Common myeloid progenitor, CD34-positive (primary cell): ENCODE data around the gene GMCL1.
A peak's percentile ranks its signal among the peaks of the same experiment; 100 is the strongest.

ENCODE experiments used
- CTCF ChIA-PET: fragments of 350-600 bp; sonication (Branson Sonifier 250); formaldehyde crosslinking; loops from one replicate; lab custom pipeline; 2021; ENCODE audit warnings: antibody characterized with exemption; lab: Charles Lee
- POLR2A ChIA-PET: fragments of 350-600 bp; sonication (Branson Sonifier 250); formaldehyde crosslinking; loops from one replicate; lab custom pipeline; 2021; ENCODE audit warnings: antibody characterized with exemption; lab: Charles Lee
- DNase-seq, 3 donors: peaks; one replicate each; pipeline versions ENCODE4 v3.0.0 to v3.0.0-alpha.2; 2013
- H3K27ac ChIP-seq, 2 experiments: 1 replicate in 1 of 2; 2 replicates in 1 of 2; pipeline ENCODE4 v1.7.0; 2013; ENCODE audit warnings: inconsistent platforms in 2 of 2, low read length in 2 of 2, mild to moderate bottlenecking in 2 of 2, low read depth in 1 of 2, moderate library complexity in 1 of 2; ENCODE audit not compliant: severe bottlenecking in 2 of 2, insufficient read depth in 1 of 2, poor library complexity in 1 of 2
- H3K27me3 ChIP-seq, 5 experiments: replicated peaks in 2 of 5; 1 replicate in 3 of 5; 2 replicates in 2 of 5; pipeline versions ENCODE4 v1.6.1 to v1.7.0; 2013; ENCODE audit warnings: low read length in 4 of 5, mild to moderate bottlenecking in 2 of 5, moderate library complexity in 2 of 5, inconsistent platforms in 1 of 5; ENCODE audit not compliant: insufficient read depth in 5 of 5, control insufficient read depth in 4 of 5
- H3K36me3 ChIP-seq, 4 experiments: 1 replicate in 2 of 4; 2 replicates in 2 of 4; pipeline versions ENCODE4 v1.6.1 to v1.7.0; 2013; ENCODE audit warnings: low read length in 3 of 4, control low read depth in 1 of 4, mild to moderate bottlenecking in 1 of 4; ENCODE audit not compliant: control insufficient read depth in 4 of 4, insufficient read depth in 4 of 4
- H3K4me1 ChIP-seq, 4 experiments: 1 replicate in 3 of 4; 2 replicates in 1 of 4; pipeline versions ENCODE4 v1.6.1 to v1.7.1; 2013; ENCODE audit warnings: low read length in 3 of 4, mild to moderate bottlenecking in 3 of 4, control low read depth in 1 of 4, inconsistent platforms in 1 of 4, moderate library complexity in 1 of 4; ENCODE audit not compliant: control insufficient read depth in 4 of 4, insufficient read depth in 4 of 4; ENCODE audit errors: control extremely low read depth in 1 of 4
- H3K4me3 ChIP-seq, 7 experiments: 1 replicate in 4 of 7; 2 replicates in 3 of 7; pipeline versions ENCODE4 v1.5.1 to v1.7.0; 2013; ENCODE audit warnings: mild to moderate bottlenecking in 7 of 7, low read length in 6 of 7, moderate library complexity in 6 of 7, inconsistent platforms in 2 of 7, low read depth in 2 of 7, control low read depth in 1 of 7; ENCODE audit not compliant: insufficient read depth in 4 of 7, control insufficient read depth in 1 of 7; ENCODE audit errors: extremely low read depth in 1 of 7
- H3K9me3 ChIP-seq, 5 experiments: 1 replicate in 4 of 5; 2 replicates in 1 of 5; pipeline versions ENCODE4 v1.6.1 to v1.7.1; 2013; ENCODE audit warnings: low read length in 4 of 5, mild to moderate bottlenecking in 2 of 5, inconsistent platforms in 1 of 5, low read depth in 1 of 5, moderate library complexity in 1 of 5; ENCODE audit not compliant: control insufficient read depth in 4 of 5, insufficient read depth in 2 of 5; ENCODE audit errors: control extremely low read depth in 1 of 5
- WGBS: methylation state at CpG from one replicate; pipeline ENCODE4 v1.1.5; 2013; ENCODE audit not compliant: insufficient coverage; 5-methylcytosine and 5-hydroxymethylcytosine counted together

GMCL1 gene

DNA sequence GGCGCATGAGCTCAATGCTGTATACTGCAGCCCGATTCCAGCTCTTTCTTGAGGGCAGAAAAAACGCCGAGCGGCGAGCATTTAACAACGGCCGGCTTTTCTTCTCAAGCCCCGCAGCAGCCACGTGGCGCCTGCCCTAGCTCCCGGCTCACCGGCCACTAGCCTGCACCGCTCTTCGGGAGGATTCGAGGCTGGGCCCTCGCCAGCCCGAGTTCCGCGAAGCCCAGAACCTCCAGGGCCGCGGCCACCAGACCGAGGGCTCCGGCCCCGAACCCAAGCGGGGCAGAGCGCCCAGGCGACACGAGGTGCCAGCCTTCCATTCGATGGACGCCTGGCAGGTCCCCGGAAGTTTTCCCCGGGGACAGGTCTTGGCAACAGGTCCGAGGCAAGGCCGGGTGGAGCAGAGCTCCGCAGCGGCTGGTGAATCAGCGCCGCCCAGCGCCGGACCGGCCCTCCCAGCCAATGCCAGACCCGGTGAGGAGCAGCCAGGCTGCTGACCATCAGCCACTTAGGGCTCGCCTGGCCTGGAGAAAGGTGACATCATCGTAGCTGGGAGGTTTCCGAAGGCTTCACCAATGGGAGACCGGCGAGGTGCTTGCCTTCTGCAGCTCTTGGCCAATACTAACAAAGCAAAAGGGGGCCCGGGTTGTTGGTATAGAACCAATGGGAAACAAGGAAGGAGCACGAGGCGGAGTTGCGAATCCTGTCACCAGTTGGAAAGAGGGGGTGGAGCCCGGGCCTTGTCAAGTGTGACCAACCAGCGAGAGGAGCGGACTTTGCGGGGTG lies 84.9 kb downstream of the GMCL1 start:
- peak overlapping the region; percentile 42 to 87 (median 78) for H3K4me3 ChIP-seq
- CTCF ChIA-PET = interaction anchor here (0.6 to 6.8 kb wide), 21 partner anchors 11 to 387 kb away, joined by 3 to 96 read pairs (median 3); partner anchors contain the start of genes C2orf42 and FAM136A
- H3K36me3 ChIP-seq = peaks cover 0 to 12% (median 6%) of the 10 kb centered on the region in 4 experiments
- peak overlapping the region; percentile 72 to 90 for H3K27ac ChIP-seq
- POLR2A ChIA-PET = interaction anchor here (0.6 to 2.4 kb wide), 18 partner anchors 10 to 379 kb away, joined by 3 to 18 read pairs (median 4); partner anchors contain the start of genes SNRNP27 and SNRPG
- DNase-seq = peak; percentile 100
- no peaks in the 10 kb centered on the region for H3K27me3 ChIP-seq
- WGBS = 0% methylated on average over 55 of the region's 56 CpGs
- H3K9me3 ChIP-seq = no peaks in the 10 kb centered on the region
- H3K4me1 ChIP-seq = peaks cover 6 to 49% (median 32%) of the 10 kb centered on the region in 4 experiments

DNA sequence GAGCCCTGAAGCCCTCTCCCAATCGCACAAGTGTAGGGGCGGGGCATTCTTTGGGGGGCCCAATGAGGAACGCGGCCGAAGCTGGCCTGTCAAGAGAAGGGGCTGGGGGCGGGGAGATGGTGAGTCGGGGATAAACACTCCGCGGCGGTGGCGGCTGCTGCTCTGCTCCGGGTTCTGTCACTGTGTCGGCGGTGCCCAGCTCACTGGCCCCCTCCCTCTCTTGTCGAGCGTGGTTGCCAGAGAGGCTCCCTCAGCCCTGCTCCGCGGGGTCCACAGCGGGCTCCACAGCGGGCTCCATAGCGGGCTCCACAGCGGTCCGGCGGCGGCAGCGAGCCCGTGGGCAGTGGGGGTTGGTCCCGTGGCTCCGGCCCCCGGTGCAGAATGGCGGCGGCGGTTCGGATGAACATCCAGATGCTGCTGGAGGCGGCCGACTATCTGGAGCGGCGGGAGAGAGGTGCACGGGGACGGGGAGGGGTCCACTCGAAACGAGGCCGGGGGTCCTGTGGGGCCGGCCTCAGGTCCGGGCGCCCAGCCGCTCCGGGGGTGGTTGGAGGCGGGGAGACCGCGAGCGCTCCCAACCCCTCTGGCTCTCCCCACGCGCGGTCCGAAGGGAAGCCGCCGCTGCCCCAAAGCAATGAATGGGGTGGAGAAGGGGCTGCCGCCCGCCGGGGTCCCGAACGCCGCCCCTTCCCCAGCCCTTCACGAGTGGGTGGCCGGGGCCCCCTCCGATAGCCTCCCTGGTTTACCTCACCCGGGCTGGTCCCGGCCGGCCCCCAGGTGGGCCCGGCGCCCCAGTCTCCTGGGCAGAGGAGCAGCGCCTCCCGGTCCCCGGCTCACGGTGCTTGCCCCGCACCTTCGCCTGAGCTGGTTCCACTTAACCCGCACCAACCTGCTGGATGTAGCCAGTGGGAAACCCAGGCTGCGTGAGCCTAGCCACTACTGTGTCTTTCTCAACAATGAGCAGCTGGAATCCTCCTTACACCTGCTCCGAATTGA lies 85.8 kb downstream of the GMCL1 start, which contains the start of gene MXD1:
MXD1 (plus strand) TSS at position 160 of the 996 bp plus-strand sequence; CDS start at position 382, 222 bp downstream.
- POLR2A ChIA-PET = interaction anchor here (0.6 to 2.4 kb wide), 22 partner anchors 9 to 378 kb away, joined by 3 to 18 read pairs (median 4); partner anchors contain the start of genes SNRNP27 and SNRPG
- peak within 1 kb of the TSS; percentile 72 to 90 for H3K27ac ChIP-seq
- peaks cover 0 to 17% (median 5%) of the 10 kb centered on the region in 4 experiments for H3K36me3 ChIP-seq
- no peak for DNase-seq
- CTCF ChIA-PET = interaction anchor here (0.6 to 6.8 kb wide), 19 partner anchors 19 to 386 kb away, joined by 3 to 96 read pairs (median 3); partner anchors contain the start of genes C2orf42 and FAM136A
- WGBS = under 1% methylated on average over 34 of the region's 81 CpGs
- peaks cover 6 to 49% (median 32%) of the 10 kb centered on the region in 4 experiments for H3K4me1 ChIP-seq
- no peaks in the 10 kb centered on the region for H3K9me3 ChIP-seq
- H3K27me3 ChIP-seq = no peaks in the 10 kb centered on the region
- H3K4me3 ChIP-seq = peak within 1 kb of the TSS; percentile 84 to 92 (median 87)

DNA sequence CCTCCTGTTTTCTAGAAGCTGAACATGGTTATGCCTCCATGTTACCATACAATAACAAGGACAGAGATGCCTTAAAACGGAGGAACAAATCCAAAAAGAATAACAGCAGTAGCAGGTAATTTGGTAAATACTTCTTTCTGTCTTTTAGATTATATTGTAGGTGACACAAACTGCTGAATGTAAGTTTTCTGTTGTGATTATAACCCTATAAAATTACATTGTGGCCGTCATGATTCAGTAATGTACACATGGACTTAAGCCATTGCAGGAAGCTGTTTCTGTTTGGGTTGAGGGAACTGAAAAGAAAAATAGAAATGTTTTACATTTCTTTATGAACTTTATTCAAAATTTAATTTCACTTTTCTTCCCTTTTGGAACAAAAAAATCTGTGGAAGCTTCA lies 86.6 kb downstream of the GMCL1 start:
- Histone ChIP-seq H3K4me3 (peak overlapping the region in 6 of 7 experiments; percentile 84 to 91 (median 86)), H3K27ac (peak overlapping the region; percentile 64 to 84), H3K4me1 (peaks cover 6 to 49% (median 32%) of the 10 kb centered on the region in 4 experiments), H3K36me3 (peaks cover 3 to 25% (median 10%) of the 10 kb centered on the region in 4 experiments), H3K9me3 (no peaks in the 10 kb centered on the region), H3K27me3 (no peaks in the 10 kb centered on the region)
- ChIA-PET POLR2A (interaction anchor here (0.6 to 1.6 kb wide), 6 partner anchors 13 to 229 kb away, joined by 3 to 5 read pairs (median 3); no protein-coding TSS in a partner anchor), CTCF (interaction anchor here (0.7 to 6.8 kb wide), 7 partner anchors 30 to 227 kb away, joined by 3 to 96 read pairs (median 3); no protein-coding TSS in a partner anchor)
- no CpG with 5 or more reads among the region's 2 CpGs for WGBS
- DNase-seq = no peak

DNA sequence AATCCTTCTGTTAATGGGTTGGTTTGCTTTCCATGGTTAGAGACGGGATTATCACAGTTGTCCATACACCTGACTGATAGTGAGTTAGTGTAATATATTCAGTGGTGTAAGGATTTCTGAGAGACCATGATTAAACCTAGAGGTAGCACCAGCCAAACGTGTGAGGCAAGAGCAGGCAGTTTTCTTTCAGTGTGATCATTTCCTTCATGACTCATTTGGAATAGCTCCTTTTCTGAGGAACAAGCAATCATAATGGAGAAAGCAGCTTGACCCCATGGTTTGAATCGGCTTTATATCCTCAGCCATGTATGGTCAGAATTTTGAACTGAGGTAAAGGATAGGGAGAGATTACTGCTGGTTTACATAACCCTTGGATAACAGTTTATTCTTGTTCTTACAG lies 88.4 kb downstream of the GMCL1 start:
- WGBS = 29% methylated on average over 1 of the region's 3 CpGs
- ChIA-PET CTCF (interaction anchor here (1.0 to 6.8 kb wide), 5 partner anchors 27 to 225 kb away, joined by 3 to 38 read pairs (median 3); no protein-coding TSS in a partner anchor), POLR2A (interaction anchor here (0.7 kb wide), 1 partner anchor 28 kb away, joined by 3 read pairs; no protein-coding TSS in a partner anchor)
- DNase-seq = peak in 2 of 3 donors; percentile 39 to 54
- H3K4me3 ChIP-seq = peak overlapping the region in 2 of 7 experiments; percentile 8 to 87
- no peaks in the 10 kb centered on the region for H3K27me3 ChIP-seq
- H3K4me1 ChIP-seq = peaks cover 6 to 46% (median 32%) of the 10 kb centered on the region in 4 experiments
- peaks cover 12 to 40% (median 20%) of the 10 kb centered on the region in 4 experiments for H3K36me3 ChIP-seq
- H3K27ac ChIP-seq = peak overlapping the region in 1 of 2 experiments; percentile 47
- H3K9me3 ChIP-seq = no peaks in the 10 kb centered on the region

DNA sequence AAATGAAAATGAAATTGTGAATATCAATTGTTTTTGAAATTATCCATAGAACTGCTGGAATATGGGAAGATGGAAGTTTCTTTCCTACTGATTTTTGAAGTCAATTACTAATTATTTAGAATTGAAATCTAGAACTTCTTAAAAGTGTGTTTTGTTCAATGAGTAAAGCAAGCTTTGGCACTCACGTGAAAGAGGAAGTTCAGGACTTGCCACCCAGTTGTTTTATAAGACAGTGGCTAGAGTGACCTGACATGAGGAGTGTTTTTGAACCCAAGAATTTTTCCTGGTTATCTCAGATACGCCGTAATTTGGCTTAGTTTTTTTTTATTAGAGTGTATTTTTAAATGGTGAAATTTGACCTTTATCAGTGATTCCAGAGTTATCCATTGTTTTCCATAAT lies 88.9 kb downstream of the GMCL1 start:
- no peaks in the 10 kb centered on the region for H3K9me3 ChIP-seq
- CTCF ChIA-PET = interaction anchor here (1.0 to 1.6 kb wide), 2 partner anchors 64 to 225 kb away, joined by 3 to 4 read pairs; no protein-coding TSS in a partner anchor
- POLR2A ChIA-PET = interaction anchor here (0.7 kb wide), 1 partner anchor 28 kb away, joined by 3 read pairs; no protein-coding TSS in a partner anchor
- H3K27ac ChIP-seq = peak overlapping the region in 1 of 2 experiments; percentile 47
- peaks cover 6 to 41% (median 32%) of the 10 kb centered on the region in 4 experiments for H3K4me1 ChIP-seq
- 0% methylated on average over 1 of the region's 3 CpGs for WGBS
- peaks cover 16 to 45% (median 21%) of the 10 kb centered on the region in 4 experiments for H3K36me3 ChIP-seq
- peak overlapping the region in 2 of 7 experiments; percentile 8 to 87 for H3K4me3 ChIP-seq
- no peaks in the 10 kb centered on the region for H3K27me3 ChIP-seq
- peak in 2 of 3 donors; percentile 57 to 69 for DNase-seq

DNA sequence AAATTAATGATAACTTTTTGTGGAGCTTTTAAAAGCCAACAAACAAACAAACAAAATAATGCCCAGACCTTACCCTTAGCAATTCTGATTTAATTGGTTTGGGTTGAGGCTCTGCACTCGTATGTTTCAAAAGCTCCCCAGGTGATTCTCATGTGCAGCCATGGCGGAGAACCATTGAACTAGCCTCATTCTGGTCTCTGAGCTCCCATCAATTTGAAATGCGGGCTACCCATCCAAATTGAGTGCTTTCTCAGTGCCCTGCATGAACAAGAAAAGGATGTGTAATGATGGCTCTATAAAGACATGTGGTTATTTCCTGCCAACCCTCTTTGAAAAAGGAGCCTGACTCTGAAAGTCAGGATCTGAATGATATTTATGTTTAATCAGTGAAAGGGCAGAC lies 93.7 kb downstream of the GMCL1 start:
- POLR2A ChIA-PET = no interaction called here
- Histone ChIP-seq H3K27me3 (no peaks in the 10 kb centered on the region), H3K27ac (no peak overlapping the region), H3K9me3 (no peaks in the 10 kb centered on the region), H3K4me1 (peaks cover 0 to 11% (median 3%) of the 10 kb centered on the region in 4 experiments), H3K4me3 (no peak overlapping the region), H3K36me3 (peaks cover 23 to 66% (median 29%) of the 10 kb centered on the region in 4 experiments)
- CTCF ChIA-PET = interaction anchor here (0.8 to 2.8 kb wide), 3 partner anchors 8 to 11 kb away, joined by 3 to 9 read pairs (median 4); no protein-coding TSS in a partner anchor
- DNase-seq = no peak
- 100% methylated on average over 2 of the region's 3 CpGs for WGBS
